Embryonic facial prominence (tissue), 1 donor: Measurements from ENCODE around the gene PYGB.
"Not testable (repeated sequence)": the region's sequence is repeated elsewhere in the genome, so short reads cannot be mapped to it uniquely, and the experiment has no call there.

Experiments
- DNase-seq: peaks from one replicate; pipeline ENCODE4 v3.0.0-alpha.2; 2016; ENCODE audit errors: extremely low spot score

The PYGB gene

GRCh38 chr20:25230166-25230831, 17.6 kb upstream of the PYGB start:
- no peak for DNase-seq

GRCh38 chr20:25233016-25233772, 14.7 kb upstream of the PYGB start:
- no peak for DNase-seq

GRCh38 chr20:25234009-25234849, 13.7 kb upstream of the PYGB start:
- DNase-seq, result not testable (repeated sequence)

GRCh38 chr20:25236450-25237304, 11.2 kb upstream of the PYGB start:
- no peak for DNase-seq

GRCh38 chr20:25237610-25238318, 10.1 kb upstream of the PYGB start:
- DNase-seq, result no peak

- DNase-seq, result no peak
Measured at GRCh38 chr20:25238319-25239037, 9.4 kb upstream of the PYGB start.

GRCh38 chr20:25239387-25240370, 8.2 kb upstream of the PYGB start:
- no peak for DNase-seq

GRCh38 chr20:25240851-25241658, 6.8 kb upstream of the PYGB start:
- not testable (repeated sequence) for DNase-seq

- not testable (repeated sequence) for DNase-seq
Measured at GRCh38 chr20:25241659-25241955, 6.3 kb upstream of the PYGB start.

GRCh38 chr20:25242231-25242630, 5.7 kb upstream of the PYGB start:
- no peak for DNase-seq

GRCh38 chr20:25243416-25243979, 4.4 kb upstream of the PYGB start:
- DNase-seq, result no peak

- DNase-seq, result no peak
Measured at GRCh38 chr20:25244976-25245375, 2.9 kb upstream of the PYGB start.

GRCh38 chr20:25245461-25245860, 2.4 kb upstream of the PYGB start:
- DNase-seq, result no peak

GRCh38 chr20:25246182-25246999, 1.5 kb upstream of the PYGB start:
- DNase-seq, result no peak

GRCh38 chr20:25247000-25247517, 826 bp upstream of the PYGB start:
- DNase-seq, result no peak

GRCh38 chr20:25247518-25247955, 348 bp upstream of the PYGB start:
- no peak for DNase-seq

- DNase-seq, result no peak
Measured at GRCh38 chr20:25248786-25249172, 894 bp downstream of the PYGB start.
